ENCODE results near the gene CYB5R3. TPM values are rescaled to one million over a fixed set of nuclear protein-coding genes. Genes with fewer than 3 reads are reported as not detected.

The CYB5R3 gene
- total RNA-seq, 1 experiment from 2014 or later: 106 TPM

- intact Hi-C loops (cut with micrococcal nuclease; ENCODE audit: unreplicated experiment): no loop called here
- ChIA-PET POLR2A (ENCODE audit: unreplicated experiment) (interaction anchor here (0.7 to 0.8 kb wide), 2 partner anchors 19 to 458 kb away, joined by 5 to 22 read pairs; no protein-coding TSS in a partner anchor), CTCF (interaction anchor here (0.7 kb wide), 1 partner anchor 165 kb away, joined by 4 read pairs; no protein-coding TSS in a partner anchor)
- peaks cover 31% of the 10 kb centered on the region for H3F3A ChIP-seq (ENCODE audit: insufficient read depth, low read depth)
- H3K4me3 ChIP-seq: peak overlapping the region; percentile 7; the same call in 1 of the 2 replicates
- peaks cover 29% of the 10 kb centered on the region for H3K4me1 ChIP-seq (replicated peaks; ENCODE audit: insufficient read depth)
- TF ChIP-seq EZH2 (IDR thresholded peaks at IDR 0.05; ENCODE audit: low read depth) (no peak), CTCF (conservative IDR thresholded peaks at IDR 0.05) (no peak)
- H3K9me2 ChIP-seq (ENCODE audit: insufficient read depth): no peaks in the 10 kb centered on the region
- H3K27me3 ChIP-seq (ENCODE audit: insufficient read depth, low read depth): no peaks in the 10 kb centered on the region
- peak overlapping the region; percentile 65 for H3K27ac ChIP-seq
- no peaks in the 10 kb centered on the region for H3K79me2 ChIP-seq (ENCODE audit: low read depth)
- no TSS peak for BruUV-seq (replicated peaks)
- peak overlapping the region; percentile 60 for H3K4me2 ChIP-seq
- no peaks in the 10 kb centered on the region for H4K20me1 ChIP-seq (ENCODE audit: insufficient read depth)
- DNase-seq: peak in 1 of 2 experiments; percentile 67
- peak overlapping the region; percentile 58 for H2AFZ ChIP-seq
- no peaks in the 10 kb centered on the region for H3K36me3 ChIP-seq (ENCODE audit: low read depth)
- H3K9me3 ChIP-seq (ENCODE audit: insufficient read depth, low read depth): no peaks in the 10 kb centered on the region
These were observed 5.4 kb upstream of the CYB5R3 start for GRCh38 chr22:42654436-42655073.

- DNase-seq: no peak
- ChIA-PET POLR2A (ENCODE audit: unreplicated experiment) (interaction anchor here (0.8 kb wide), 1 partner anchor 19 kb away, joined by 5 read pairs; no protein-coding TSS in a partner anchor), CTCF (no interaction called here)
- H3K4me2 ChIP-seq: peak overlapping the region; percentile 60
- peaks cover 29% of the 10 kb centered on the region for H3K4me1 ChIP-seq (replicated peaks; ENCODE audit: insufficient read depth)
- BruUV-seq (replicated peaks): no TSS peak
- H3F3A ChIP-seq (ENCODE audit: insufficient read depth, low read depth): peaks cover 31% of the 10 kb centered on the region
- H3K27me3 ChIP-seq (ENCODE audit: insufficient read depth, low read depth): no peaks in the 10 kb centered on the region
- H3K9me2 ChIP-seq (ENCODE audit: insufficient read depth): no peaks in the 10 kb centered on the region
- no peaks in the 10 kb centered on the region for H3K36me3 ChIP-seq (ENCODE audit: low read depth)
- H4K20me1 ChIP-seq (ENCODE audit: insufficient read depth): no peaks in the 10 kb centered on the region
- H3K79me2 ChIP-seq (ENCODE audit: low read depth): no peaks in the 10 kb centered on the region
- peak overlapping the region; percentile 58 for H2AFZ ChIP-seq
- peak overlapping the region; percentile 7; the same call in 1 of the 2 replicates for H3K4me3 ChIP-seq
- H3K27ac ChIP-seq: peak overlapping the region; percentile 65
- H3K9me3 ChIP-seq (ENCODE audit: insufficient read depth, low read depth): no peaks in the 10 kb centered on the region
- TF ChIP-seq EZH2 (IDR thresholded peaks at IDR 0.05; ENCODE audit: low read depth) (no peak), CTCF (conservative IDR thresholded peaks at IDR 0.05) (no peak)
- intact Hi-C loops (cut with micrococcal nuclease; ENCODE audit: unreplicated experiment): no loop called here
These were observed 4.8 kb upstream of the CYB5R3 start for GRCh38 chr22:42653999-42654398.

GRCh38 chr22:42651134-42651533 is 1.9 kb upstream of the CYB5R3 start:
- peaks cover 40% of the 10 kb centered on the region for H3K4me1 ChIP-seq (replicated peaks; ENCODE audit: insufficient read depth)
- no peaks in the 10 kb centered on the region for H3K36me3 ChIP-seq (ENCODE audit: low read depth)
- peaks cover 28% of the 10 kb centered on the region for H3K79me2 ChIP-seq (ENCODE audit: low read depth)
- TF ChIP-seq CTCF (conservative IDR thresholded peaks at IDR 0.05): no peak
- no peak for TF ChIP-seq EZH2 (IDR thresholded peaks at IDR 0.05; ENCODE audit: low read depth)
- no peaks in the 10 kb centered on the region for H3K9me3 ChIP-seq (ENCODE audit: insufficient read depth, low read depth)
- no peaks in the 10 kb centered on the region for H3K9me2 ChIP-seq (ENCODE audit: insufficient read depth)
- BruUV-seq (replicated peaks): no TSS peak
- intact Hi-C loops (cut with micrococcal nuclease; ENCODE audit: unreplicated experiment): no loop called here
- H4K20me1 ChIP-seq (ENCODE audit: insufficient read depth): peaks cover 25% of the 10 kb centered on the region
- no peaks in the 10 kb centered on the region for H3K27me3 ChIP-seq (ENCODE audit: insufficient read depth, low read depth)
- H3K4me2 ChIP-seq: no peak overlapping the region
- ChIA-PET CTCF (no interaction called here), POLR2A (ENCODE audit: unreplicated experiment) (no interaction called here)
- H3K27ac ChIP-seq: no peak overlapping the region
- H3K4me3 ChIP-seq: no peak overlapping the region
- H3F3A ChIP-seq (ENCODE audit: insufficient read depth, low read depth): peaks cover 35% of the 10 kb centered on the region
- DNase-seq: peak in 1 of 2 experiments; percentile 48
- no peak overlapping the region for H2AFZ ChIP-seq

Measured in PC-9 (cell line).